NK-92 (cell line): Measurements from ENCODE around the gene KLK12.

Experiments
- DNase-seq: peaks from one replicate; lab custom pipeline; 2025; ENCODE audit not compliant: unreplicated experiment; lab: John Stamatoyannopoulos, UW

Gene KLK12

GRCh38 chr19:51055866-51056265, 21.1 kb upstream of the KLK12 start:
- no peak for DNase-seq

DNA sequence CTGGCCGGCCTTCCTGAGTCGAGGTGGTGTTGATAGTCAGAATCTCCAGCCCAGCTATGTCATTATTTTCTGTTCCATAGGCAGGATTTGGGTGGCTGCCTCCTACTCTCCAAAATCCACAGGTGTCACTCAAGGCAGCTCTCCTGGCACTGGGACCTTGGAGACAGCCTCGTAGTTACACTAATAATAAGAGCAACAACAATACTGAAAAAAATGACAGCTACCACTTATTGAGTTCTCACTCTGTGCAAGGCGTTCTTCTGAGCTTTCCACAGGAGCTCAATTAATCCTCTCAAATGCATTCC, 12.2 kb upstream of the KLK12 start:
- no peak for DNase-seq

- no peak for DNase-seq
Measured at GRCh38 chr19:51044327-51044726, 9.5 kb upstream of the KLK12 start.

GRCh38 chr19:51043497-51043896, 8.7 kb upstream of the KLK12 start:
- DNase-seq: no peak

GRCh38 chr19:51040151-51040550, 5.3 kb upstream of the KLK12 start:
- no peak for DNase-seq

GRCh38 chr19:51036519-51036918, 1.7 kb upstream of the KLK12 start:
- DNase-seq: no peak

DNA sequence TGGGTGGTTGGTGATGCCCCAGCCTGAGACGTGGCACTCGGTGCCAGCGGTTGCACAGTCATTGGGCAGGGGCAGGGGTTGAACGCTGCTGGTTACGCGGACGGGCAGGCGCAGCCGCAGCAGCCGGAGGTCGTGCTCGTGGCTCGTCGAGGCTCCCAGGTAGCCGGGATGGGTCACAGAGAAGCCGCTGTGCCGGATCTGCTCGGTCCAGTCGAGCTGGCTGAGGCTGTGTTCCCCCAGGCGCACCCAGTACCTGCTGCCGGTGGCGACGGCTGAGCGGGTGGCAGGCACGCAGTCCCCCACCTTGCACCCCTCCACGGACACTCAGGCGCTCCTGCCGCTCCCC, 2.9 kb downstream of the KLK12 start:
- DNase-seq: no peak

DNA sequence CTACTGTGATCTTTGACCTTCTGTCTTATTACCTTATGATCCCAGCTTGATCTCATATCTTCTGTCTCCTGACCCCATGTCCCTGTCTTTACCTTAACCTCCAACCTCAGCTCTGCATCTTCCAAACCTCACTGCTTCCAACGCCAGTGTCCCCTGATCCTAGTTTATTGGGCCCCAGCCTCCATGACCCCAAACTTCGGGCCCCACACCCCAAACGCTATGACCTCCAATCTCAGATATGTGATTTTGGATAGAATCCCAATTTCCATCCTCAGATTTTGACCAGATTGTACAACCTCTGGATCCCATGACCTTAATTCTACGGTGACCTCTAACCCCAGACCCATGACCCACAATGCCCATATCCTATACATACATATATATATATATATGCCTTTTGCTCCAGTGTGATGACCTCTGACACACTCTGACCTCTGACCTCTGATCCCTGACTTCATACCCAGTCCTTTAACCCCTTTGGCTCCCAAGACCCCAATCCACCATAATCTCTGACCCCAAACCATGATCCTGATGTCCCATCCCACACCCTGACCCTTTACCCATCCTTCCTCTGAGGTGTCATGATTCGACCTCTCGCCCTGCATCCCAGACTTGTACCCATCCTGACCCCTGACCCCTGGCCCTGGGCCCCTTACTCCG, 3.5 kb downstream of the KLK12 start:
- no peak for DNase-seq

DNA sequence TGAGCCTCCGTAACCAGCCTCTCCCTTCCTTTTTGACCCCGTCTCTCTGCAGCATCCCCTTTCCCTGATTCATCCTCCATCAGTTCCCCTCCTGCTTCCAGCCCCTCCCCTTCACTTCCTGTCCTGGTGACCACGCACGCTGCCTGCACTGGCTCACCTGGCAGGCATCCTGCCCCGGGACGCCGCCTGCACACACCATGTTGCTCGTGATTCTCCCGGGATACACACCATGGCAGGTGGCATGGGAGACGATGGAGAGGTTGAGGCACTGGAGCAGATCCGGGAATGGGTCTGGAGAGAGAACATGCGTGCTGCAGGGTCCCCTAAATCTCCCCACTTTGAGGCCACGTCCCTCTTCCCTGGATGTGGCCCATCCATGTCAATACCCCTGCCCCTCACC, 4.2 kb downstream of the KLK12 start:
- no peak for DNase-seq

- DNase-seq: no peak
Measured at GRCh38 chr19:51029718-51030117, 5.1 kb downstream of the KLK12 start.

GRCh38 chr19:51027873-51028272, 6.9 kb downstream of the KLK12 start:
- DNase-seq: no peak

DNA sequence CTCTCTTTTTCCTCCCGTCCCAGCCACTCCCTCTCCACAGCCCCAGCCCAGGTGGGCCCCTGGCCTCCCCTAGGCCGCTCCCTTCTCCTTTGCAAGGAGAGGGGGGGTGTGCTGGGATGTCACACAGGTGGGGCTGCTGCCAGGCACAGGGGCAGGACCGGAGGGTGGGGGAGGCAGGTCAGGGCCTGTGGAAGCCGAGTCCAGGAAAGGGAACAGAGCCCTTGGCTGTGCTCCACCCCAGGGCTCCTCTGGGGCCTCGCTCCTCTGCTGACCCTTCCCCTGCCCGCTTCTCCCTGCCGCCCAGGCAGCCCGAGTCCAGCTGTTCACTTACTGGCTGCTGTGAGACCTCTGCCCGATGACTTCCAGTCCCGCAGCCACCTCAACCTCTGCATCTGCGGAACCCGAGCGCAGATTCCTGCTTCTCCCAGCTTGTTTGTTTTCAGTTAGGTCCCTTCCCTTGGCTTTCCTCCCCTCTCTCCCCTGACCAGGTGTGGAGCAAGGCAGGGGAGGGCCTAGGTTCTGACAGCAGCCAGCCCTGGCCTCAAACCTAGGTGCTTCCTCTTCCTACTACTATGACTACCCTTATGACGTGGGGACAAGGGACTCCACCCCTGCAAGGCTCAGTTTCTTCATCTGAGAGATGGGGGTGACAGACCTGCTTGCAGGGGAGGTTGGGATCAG, 7.5 kb downstream of the KLK12 start:
- no peak for DNase-seq

DNA sequence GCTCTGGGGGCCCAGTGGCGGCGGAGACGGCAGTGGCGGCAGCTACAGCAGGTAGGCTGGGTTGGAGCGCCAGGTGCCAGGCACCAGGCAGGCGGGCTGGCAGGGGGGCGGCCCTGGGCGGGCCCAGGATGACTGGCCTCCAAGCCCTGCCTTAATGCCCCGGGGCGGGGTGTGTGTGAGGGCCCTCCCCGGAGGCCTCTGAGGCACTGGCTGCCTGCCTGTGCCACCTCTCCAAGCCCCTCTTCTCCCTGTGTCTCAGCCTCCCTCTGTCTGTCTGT, 8.3 kb downstream of the KLK12 start, which contains the start of gene KLK11:
Gene KLK11 (minus strand): TSS at position 63 of the 278 bp plus-strand sequence. CDS start 985 bp downstream, outside the sequence.
- no peak for DNase-seq

- DNase-seq: no peak
Measured at GRCh38 chr19:51025809-51026553, 8.8 kb downstream of the KLK12 start.

- no peak for DNase-seq
Measured at GRCh38 chr19:51025401-51025800, 9.4 kb downstream of the KLK12 start.

- no peak for DNase-seq
Measured at GRCh38 chr19:51024924-51025323, 9.9 kb downstream of the KLK12 start.

DNA sequence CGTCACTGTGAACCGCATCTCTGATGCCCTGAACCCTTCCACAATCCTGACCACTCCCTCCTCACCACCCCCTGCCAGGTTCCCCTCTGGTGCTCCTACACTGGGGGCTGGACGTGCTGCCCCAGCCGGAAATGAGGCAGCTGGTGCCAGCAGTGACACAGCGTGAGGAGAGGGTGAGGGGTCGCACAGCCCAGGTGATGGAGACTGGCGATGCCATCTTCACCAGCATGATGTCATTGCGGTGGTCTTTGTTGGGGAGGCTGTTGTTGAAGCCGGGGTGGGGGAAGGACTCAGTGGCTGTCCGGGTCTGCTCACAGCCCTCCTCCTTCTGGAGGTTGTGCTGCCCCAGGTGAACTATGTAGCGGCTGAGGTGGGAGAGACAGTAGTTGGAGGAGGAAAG, 10.9 kb downstream of the KLK12 start:
- no peak for DNase-seq

DNA sequence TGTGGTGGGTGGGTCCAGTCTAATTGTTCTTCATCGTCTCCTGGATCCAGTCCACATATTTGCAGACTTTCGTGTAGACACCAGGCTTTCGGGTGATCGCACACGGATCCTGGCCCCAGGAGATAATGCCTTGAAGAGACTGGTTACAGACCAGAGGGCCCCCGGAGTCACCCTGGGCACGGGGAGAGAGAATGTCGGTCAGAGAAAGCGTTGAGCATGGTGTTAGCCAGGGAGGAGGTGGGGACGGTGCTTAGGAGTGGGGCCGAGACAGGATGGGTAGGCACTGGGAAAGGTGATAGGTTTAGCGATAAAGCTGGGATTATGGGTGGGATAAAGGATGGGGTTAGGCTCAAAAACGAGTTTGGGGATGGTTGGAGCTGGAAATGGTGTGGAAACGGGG, 12.3 kb downstream of the KLK12 start:
- DNase-seq: no peak

- no peak for DNase-seq
Measured at GRCh38 chr19:51020988-51021651, 13.7 kb downstream of the KLK12 start.

- no peak for DNase-seq
Measured at GRCh38 chr19:51019544-51019925, 15.3 kb downstream of the KLK12 start, which contains the start of gene KLK10. TSS of gene KLK10 (minus strand) at chr19:51019709. CDS start at chr19:51019130, 579 bp downstream.

DNA sequence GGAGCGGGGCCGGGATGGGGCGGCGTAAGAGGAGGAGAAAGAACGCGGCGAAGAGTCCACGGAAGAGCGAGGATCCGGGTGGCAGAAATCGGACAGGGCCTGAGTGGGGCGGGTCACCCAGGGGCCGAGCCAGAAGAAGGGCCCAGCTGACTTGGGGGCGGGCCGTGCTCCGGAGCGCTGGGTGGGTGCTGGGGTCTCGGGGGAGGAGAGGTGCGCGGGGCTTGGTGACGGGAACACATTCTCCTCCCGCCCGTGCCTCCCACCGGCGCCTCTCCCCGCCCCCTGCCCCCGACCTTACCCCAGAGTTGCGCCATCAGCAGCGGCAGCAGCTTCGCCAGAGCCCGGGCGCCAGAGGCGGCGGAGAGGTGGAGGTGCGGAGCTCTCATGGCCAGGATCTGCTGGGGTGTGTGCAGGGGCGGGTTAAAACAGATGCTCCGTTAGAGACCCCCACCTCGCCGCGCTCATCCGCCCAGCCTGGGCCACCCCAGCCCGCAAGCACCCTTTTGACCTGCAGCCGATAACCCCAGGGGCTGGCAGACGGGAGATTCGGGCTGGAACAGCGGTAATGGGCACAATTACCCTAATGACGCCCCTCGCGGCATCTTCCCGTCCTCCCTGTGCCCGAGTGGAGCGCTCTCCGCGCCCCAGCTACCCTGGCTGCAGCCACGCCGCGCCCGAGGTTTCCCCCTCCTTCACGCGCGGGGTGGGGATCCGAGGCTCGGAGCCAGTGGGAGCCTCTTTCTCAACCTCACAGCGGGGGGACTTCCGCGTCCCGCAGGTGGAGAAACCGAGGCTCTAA, 15.9 kb downstream of the KLK12 start:
- DNase-seq: no peak
